Progenitor cell of endocrine pancreas (in vitro differentiated cells): Measurements from ENCODE around the gene SYS1. TPM values are rescaled to one million over a fixed set of nuclear protein-coding genes. Genes with fewer than 3 reads are reported as not detected.

Experiments used
- DNase-seq: peaks from one replicate; pipeline ENCODE4 v3.0.0; 2021; ENCODE audit warnings: low spot score; ENCODE audit not compliant: unreplicated experiment
- H3K27ac Mint-ChIP-seq: 2 replicates; pipeline ENCODE4 v1.8.0; 2021; ENCODE audit warnings: mild to moderate bottlenecking, moderate library complexity, mixed read lengths
- H3K27me3 Mint-ChIP-seq: 2 replicates; pipeline ENCODE4 v1.8.0; 2021; ENCODE audit warnings: mixed read lengths
- H3K36me3 Mint-ChIP-seq: 2 replicates; pipeline ENCODE4 v1.8.0; 2022; ENCODE audit warnings: mixed read lengths; ENCODE audit not compliant: insufficient read depth
- H3K4me1 Mint-ChIP-seq: 2 replicates; pipeline ENCODE4 v1.8.0; 2021; ENCODE audit warnings: low read depth, mixed read lengths
- H3K4me3 Mint-ChIP-seq: 2 replicates; pipeline ENCODE4 v1.8.0; 2021; ENCODE audit warnings: low read depth, mild to moderate bottlenecking, moderate library complexity, mixed read lengths
- H3K9me3 Mint-ChIP-seq: 2 replicates; pipeline ENCODE4 v1.8.0; 2021; ENCODE audit warnings: low read depth, mixed read lengths
- total RNA-seq: library from RNA; stranded (reverse); gene quantifications from 2 replicates; pipeline ENCODE4 v1.2.1, GENCODE V29; 2021
- TF ChIP-seq, protein P1 (sequence below): fragments of 200-600 bp; sonication (generic); IDR thresholded peaks from one replicate; pipeline ENCODE4 v1.5.0; 2021; ENCODE audit warnings: antibody characterized with exemption, mild to moderate bottlenecking; ENCODE audit not compliant: unreplicated experiment

Gene SYS1
- total RNA-seq, 1 donor from 2014 or later = 31.9 TPM

DNA sequence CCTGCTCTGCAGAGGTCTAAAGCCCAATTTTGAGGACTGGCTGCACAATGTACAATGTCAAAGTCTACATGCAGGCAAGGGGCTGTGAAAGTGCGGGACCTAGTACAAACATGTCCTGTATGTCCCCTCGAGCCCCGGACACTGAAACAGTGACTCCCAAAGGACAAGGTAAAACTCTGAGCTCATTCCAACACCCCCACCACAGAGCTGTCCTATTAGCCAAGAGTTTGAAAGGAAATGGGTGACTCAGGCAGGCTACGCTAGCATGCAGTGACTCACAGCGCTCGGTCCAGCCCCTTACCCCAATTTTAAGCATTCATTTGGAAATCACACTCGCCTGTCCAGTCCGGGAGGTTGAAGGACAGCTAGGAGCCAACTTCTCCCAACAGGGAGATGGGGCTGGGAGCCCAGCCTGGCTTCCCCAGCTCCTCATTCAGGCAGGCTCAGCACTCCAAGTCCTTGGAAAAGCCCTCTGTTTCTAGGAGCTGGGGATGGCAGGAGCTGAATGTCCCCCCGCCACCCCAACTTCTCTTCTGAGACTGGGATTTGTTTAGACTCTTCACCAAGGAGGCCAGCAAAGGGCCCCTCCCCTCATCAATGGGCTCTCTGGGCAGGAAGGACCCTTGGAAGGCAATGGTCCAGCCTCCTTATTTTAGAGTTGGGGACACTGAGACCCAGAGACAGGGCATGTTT lies 18.6 kb upstream of the SYS1 start:
- TF ChIP-seq, protein P1, sequence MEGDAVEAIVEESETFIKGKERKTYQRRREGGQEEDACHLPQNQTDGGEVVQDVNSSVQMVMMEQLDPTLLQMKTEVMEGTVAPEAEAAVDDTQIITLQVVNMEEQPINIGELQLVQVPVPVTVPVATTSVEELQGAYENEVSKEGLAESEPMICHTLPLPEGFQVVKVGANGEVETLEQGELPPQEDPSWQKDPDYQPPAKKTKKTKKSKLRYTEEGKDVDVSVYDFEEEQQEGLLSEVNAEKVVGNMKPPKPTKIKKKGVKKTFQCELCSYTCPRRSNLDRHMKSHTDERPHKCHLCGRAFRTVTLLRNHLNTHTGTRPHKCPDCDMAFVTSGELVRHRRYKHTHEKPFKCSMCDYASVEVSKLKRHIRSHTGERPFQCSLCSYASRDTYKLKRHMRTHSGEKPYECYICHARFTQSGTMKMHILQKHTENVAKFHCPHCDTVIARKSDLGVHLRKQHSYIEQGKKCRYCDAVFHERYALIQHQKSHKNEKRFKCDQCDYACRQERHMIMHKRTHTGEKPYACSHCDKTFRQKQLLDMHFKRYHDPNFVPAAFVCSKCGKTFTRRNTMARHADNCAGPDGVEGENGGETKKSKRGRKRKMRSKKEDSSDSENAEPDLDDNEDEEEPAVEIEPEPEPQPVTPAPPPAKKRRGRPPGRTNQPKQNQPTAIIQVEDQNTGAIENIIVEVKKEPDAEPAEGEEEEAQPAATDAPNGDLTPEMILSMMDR = no peak
- no peak for DNase-seq
- peak overlapping the region; percentile 99 for H3K27ac Mint-ChIP-seq
- no peaks in the 10 kb centered on the region for H3K27me3 Mint-ChIP-seq
- peak overlapping the region; percentile 95 for H3K4me3 Mint-ChIP-seq
- no peaks in the 10 kb centered on the region for H3K9me3 Mint-ChIP-seq
- peaks cover 2% of the 10 kb centered on the region for H3K36me3 Mint-ChIP-seq
- peaks cover 78% of the 10 kb centered on the region for H3K4me1 Mint-ChIP-seq

DNA sequence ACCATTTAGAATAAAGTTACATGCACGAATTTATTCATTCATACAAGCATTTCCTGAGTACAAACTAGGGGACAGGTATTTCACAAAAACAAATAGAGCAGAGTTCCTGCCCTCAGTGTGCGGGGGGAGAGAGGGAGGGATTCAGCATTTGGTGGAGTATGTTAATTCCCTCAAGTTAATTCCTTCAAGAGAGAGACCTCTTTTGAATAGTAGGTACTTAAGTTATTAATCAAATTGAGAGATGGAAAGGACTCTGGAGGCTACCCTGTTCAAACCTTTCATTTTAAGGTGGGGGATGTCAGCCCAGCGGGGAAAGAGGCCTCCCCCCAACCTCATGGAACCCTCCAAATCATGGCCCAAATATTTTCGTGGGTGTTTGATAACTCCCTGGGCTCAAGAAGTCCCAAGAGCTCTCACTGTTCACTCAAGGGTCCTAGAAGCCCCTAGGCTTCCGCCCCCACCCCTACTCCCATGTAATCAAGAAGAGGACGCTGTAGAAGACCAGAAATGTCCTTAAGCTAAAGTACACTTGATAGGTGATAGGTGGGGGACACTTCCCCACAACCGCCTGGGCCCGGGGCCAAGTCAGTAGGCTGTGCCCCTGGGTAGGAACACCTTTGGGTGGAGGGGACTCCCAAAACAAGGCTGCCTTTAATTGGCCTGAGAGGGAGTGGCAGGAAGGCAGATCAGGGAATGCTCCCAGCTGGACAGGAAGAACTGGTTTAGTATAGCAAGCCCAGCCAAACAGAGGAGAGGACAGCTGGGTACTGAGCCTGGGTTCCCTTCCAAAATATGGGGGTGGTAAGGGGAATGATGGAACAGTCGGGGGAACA lies 17.6 kb upstream of the SYS1 start:
- H3K36me3 Mint-ChIP-seq = peaks cover 1% of the 10 kb centered on the region
- H3K27ac Mint-ChIP-seq = peak overlapping the region; percentile 99
- no peak for DNase-seq
- H3K4me3 Mint-ChIP-seq = peak overlapping the region; percentile 95
- H3K4me1 Mint-ChIP-seq = peaks cover 69% of the 10 kb centered on the region
- TF ChIP-seq, protein P1 = no peak
- no peaks in the 10 kb centered on the region for H3K27me3 Mint-ChIP-seq
- no peaks in the 10 kb centered on the region for H3K9me3 Mint-ChIP-seq

DNA sequence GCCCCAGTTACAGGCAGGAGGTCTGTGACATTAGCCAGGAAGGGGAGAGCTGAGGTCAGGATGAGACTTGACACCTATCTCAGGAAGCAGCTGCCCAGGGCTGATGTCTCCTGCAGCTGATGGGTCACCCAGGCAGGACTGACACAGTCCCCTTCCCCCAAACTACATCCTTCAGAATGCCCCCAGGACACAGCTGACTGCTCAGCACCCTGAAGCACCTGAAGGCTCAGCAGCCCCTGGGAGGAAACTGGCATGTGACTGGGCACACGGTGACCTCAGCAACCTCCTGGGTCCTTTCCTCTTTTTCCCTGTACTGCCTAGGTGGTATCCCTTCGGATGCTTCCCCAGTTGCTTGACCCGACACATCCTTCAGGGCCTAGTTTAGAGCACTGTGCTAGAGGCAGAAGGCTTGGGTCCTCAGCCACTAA lies 16.7 kb upstream of the SYS1 start:
- H3K36me3 Mint-ChIP-seq = no peaks in the 10 kb centered on the region
- TF ChIP-seq, protein P1 = no peak

DNA sequence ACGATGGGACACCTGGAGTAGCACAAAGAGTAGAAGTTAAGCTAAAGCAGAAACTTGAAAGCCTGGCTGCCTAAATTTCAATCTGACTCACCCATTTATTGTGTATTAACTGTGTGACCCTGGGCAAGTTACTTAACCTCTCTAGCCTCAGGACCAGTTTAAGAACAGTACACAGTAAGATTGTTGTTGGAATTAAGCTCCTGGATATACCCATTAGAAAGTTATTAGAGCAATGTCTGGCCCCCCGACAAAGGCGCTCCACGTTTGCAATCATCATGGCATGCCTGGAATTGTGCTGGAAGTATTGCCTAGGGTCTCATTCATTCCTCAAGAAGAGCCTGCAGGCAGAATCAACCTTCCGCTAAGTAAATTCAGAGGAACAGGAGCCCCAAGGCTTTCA lies 16.1 kb upstream of the SYS1 start:
- Mint-ChIP-seq H3K27ac (peak overlapping the region; percentile 87), H3K9me3 (no peaks in the 10 kb centered on the region), H3K4me1 (peaks cover 56% of the 10 kb centered on the region), H3K36me3 (no peaks in the 10 kb centered on the region), H3K27me3 (no peaks in the 10 kb centered on the region), H3K4me3 (peak overlapping the region; percentile 95)
- DNase-seq = no peak
- TF ChIP-seq, protein P1 = no peak

More for the DNA sequence above, 16.7 kb upstream of the SYS1 start:
- DNase-seq = no peak
- no peaks in the 10 kb centered on the region for H3K9me3 Mint-ChIP-seq
- H3K27ac Mint-ChIP-seq = peak overlapping the region; percentile 87
- peaks cover 60% of the 10 kb centered on the region for H3K4me1 Mint-ChIP-seq
- H3K4me3 Mint-ChIP-seq = peak overlapping the region; percentile 95
- H3K27me3 Mint-ChIP-seq = no peaks in the 10 kb centered on the region

DNA sequence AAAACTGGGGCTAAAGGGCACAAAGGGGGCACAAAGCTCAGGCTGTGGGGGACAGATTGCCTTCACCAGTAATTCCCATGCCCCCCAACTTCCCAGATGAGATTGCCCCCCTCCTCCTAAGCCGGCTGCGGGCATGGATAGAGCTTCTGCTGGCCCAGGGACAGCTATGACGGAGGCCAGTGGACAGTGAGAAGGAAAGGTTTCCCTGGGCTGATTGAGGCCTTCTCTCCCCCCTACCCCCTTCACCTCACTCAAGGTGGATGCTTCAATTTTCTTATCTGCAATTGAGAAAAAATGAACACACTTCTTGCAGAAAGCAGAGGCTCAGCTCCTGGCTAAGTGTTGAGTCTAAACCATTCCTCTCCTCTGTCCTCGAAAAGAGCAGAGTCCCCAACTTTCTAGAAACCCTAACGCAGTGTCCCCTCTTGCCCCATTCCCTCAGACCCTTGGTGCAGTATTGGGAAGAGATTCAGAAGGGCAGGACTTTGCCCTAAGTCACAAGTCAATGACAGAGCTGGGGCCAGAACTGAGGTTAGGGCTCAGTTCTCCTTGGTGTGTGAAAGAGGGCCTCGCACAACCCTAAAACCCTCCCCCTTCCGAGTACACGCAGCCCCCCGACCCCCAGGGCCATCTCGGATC lies 15.5 kb upstream of the SYS1 start:
- Mint-ChIP-seq H3K27me3 (no peaks in the 10 kb centered on the region), H3K9me3 (no peaks in the 10 kb centered on the region), H3K36me3 (no peaks in the 10 kb centered on the region), H3K4me3 (peak overlapping the region; percentile 95), H3K27ac (peak overlapping the region; percentile 87), H3K4me1 (peaks cover 51% of the 10 kb centered on the region)
- DNase-seq = no peak
- TF ChIP-seq, protein P1 = no peak
